Stimulated activated naive CD8-positive, alpha-beta T cell treated with anti-CD3 and anti-CD28 coated beads, Interleukin-15, amount 100 ng/mL, for 72 hours (primary cell): ENCODE results near the gene ENTREP3.
"Not testable (repeated sequence)": the region's sequence is repeated elsewhere in the genome, so short reads cannot be mapped to it uniquely, and the experiment has no call there.

Experiments used
- ATAC-seq: fragments of 150-1000 bp; cut with Tn5 transposase; 2 replicates; pipeline ENCODE4 v1.10.0; 2021; ENCODE audit warnings: mild to moderate bottlenecking, moderate library complexity
- DNase-seq, 2 donors: peaks; one replicate each; pipeline ENCODE4 v3.0.0; 2021 to 2022
- H3K27ac Mint-ChIP-seq, 2 donors: one replicate each; pipeline ENCODE4 v1.8.0; 2022; ENCODE audit warnings: mild to moderate bottlenecking in 2 of 2, mixed read lengths in 2 of 2, moderate library complexity in 2 of 2
- H3K27me3 Mint-ChIP-seq: one replicate; pipeline ENCODE4 v1.8.0; 2022; ENCODE audit warnings: mixed read lengths
- H3K4me1 Mint-ChIP-seq: one replicate; pipeline ENCODE4 v1.8.0; 2022; ENCODE audit warnings: mild to moderate bottlenecking, mixed read lengths
- H3K4me3 Mint-ChIP-seq, 2 donors: one replicate each; pipeline ENCODE4 v1.8.0; 2022; ENCODE audit warnings: mild to moderate bottlenecking in 2 of 2, mixed read lengths in 2 of 2, moderate library complexity in 1 of 2
- H3K9me3 Mint-ChIP-seq, 2 donors: one replicate each; pipeline ENCODE4 v1.8.0; 2022; ENCODE audit warnings: mixed read lengths in 2 of 2

ENTREP3 gene

DNA sequence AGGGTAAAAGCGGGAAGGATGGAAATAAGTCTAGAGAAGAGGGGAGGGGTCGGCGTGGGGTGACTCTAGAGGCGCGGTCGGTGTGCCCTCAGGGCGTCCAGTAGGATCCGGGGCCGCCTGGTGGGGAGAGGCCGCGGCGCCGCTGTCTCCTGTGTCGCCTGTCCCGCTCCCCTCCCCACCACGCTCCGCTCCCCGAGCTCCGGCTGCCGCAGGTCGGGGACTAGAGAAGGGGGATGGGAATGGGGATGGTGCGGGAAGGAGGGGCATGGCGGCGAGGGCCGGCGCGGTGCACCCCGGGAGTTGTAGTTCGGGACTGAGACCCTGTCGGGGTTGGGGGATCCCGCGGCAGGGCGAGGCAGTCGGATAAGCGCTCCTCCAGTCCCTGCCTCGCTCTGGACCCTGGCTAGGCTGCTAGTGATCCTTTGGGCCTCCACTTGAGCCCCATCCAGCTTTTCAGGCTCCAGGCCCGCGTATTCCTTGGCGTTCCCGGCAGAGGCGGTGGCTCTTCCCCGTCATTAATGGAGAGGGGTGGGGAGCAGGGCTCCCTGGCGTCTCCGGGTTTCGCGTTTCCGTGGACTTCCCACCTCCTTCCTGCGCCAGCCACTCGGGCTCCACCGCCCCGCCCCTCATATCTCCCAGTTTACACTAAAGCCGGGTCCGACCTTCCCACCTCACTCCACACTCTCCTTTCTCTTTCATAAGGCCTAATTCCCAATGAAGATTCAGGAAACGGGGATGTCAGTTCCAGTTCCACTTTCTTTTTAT, at the start of gene ENTREP3:
ENTREP3 (minus strand) TSS at position 241 of the 765 bp plus-strand sequence. CDS start 606 bp downstream, outside the sequence.
- Mint-ChIP-seq H3K27ac (peak within 1 kb of the TSS; percentile 79 to 88), H3K9me3 (no peaks in the 10 kb centered on the region), H3K4me1 (peaks cover 55% of the 10 kb centered on the region), H3K27me3 (no peaks in the 10 kb centered on the region), H3K4me3 (peak within 1 kb of the TSS; percentile 84 to 93)
- DNase-seq (peak; percentile 72 to 79), ATAC-seq (peak; percentile 75)

DNA sequence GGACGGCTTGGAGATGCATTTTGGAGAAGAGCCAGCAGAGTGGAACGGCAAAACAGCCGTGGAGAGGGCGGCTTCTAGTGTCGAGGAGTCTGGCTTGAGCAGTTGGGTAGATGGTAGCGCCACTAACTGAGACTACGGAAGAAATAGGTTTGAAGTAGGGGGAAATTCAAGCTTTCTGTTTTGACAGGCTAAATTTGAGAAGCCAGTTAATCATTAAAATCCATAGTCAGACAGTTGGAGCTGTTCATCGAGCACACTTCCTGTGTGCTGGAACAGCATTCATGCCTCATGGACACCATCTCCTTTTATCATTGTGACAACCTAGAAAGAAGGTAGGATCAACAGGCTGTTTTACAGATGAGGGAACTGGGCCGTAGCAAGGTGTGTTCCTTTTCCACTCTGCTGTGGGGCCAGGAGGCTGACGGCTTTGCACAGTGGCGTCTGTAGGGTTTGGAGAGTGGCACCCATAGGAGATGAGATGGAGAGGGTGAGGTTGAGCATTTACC, 49.3 kb upstream of the ENTREP3 start:
- DNase-seq = no peak
- H3K9me3 Mint-ChIP-seq = no peaks in the 10 kb centered on the region
- H3K27me3 Mint-ChIP-seq = no peaks in the 10 kb centered on the region
- no peak for ATAC-seq
- H3K4me3 Mint-ChIP-seq = no peak overlapping the region
- peaks cover 3% of the 10 kb centered on the region for H3K4me1 Mint-ChIP-seq
- no peak overlapping the region for H3K27ac Mint-ChIP-seq

DNA sequence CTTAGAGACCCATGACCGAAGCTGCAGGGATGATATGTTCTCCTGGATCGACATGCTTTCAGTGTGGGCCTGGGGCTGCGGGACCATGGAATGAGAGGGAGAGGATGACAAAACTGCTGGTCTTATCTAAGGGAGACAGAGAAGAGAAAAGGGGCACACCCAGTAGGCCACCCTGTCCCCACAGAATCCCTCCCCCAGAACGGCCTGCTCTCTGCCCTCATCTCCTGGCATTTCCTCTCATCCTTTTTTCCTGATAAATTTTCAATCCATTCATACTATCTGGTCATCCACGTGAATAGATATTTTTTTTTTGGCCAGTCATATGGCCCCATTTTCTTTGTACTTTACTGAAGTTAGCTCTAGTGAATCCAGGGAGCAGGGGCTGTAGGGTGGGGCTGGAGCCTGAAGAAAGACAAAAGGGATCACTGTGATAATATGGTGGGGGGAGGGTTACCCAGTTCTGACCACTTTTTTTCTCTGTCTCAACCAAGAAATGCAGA, 46.1 kb upstream of the ENTREP3 start, which contains the start of gene PKLR:
PKLR (minus strand) TSS at position 97 of the 500 bp plus-strand sequence; CDS start at position 54, 43 bp downstream.
- ATAC-seq (no peak), DNase-seq (no peak)
- H3K27me3 Mint-ChIP-seq = peaks cover 13% of the 10 kb centered on the region
- H3K4me1 Mint-ChIP-seq = no peaks in the 10 kb centered on the region
- H3K4me3 Mint-ChIP-seq = no peak within 1 kb of the TSS
- no peaks in the 10 kb centered on the region for H3K9me3 Mint-ChIP-seq
- no peak within 1 kb of the TSS for H3K27ac Mint-ChIP-seq

- DNase-seq (no peak), ATAC-seq (no peak)
- no peaks in the 10 kb centered on the region for H3K4me1 Mint-ChIP-seq
- H3K4me3 Mint-ChIP-seq = no peak overlapping the region
- H3K9me3 Mint-ChIP-seq = no peaks in the 10 kb centered on the region
- H3K27me3 Mint-ChIP-seq = peaks cover 20% of the 10 kb centered on the region
- no peak overlapping the region for H3K27ac Mint-ChIP-seq
Observed at GRCh38 chr1:155300553-155301329, 45.5 kb upstream of the ENTREP3 start.

- peaks cover 27% of the 10 kb centered on the region for H3K27me3 Mint-ChIP-seq
- DNase-seq = no peak
- no peak overlapping the region for H3K4me3 Mint-ChIP-seq
- no peak overlapping the region for H3K27ac Mint-ChIP-seq
- peaks cover 1% of the 10 kb centered on the region for H3K4me1 Mint-ChIP-seq
- H3K9me3 Mint-ChIP-seq = no peaks in the 10 kb centered on the region
- no peak for ATAC-seq
Observed at GRCh38 chr1:155300024-155300423, 44.7 kb upstream of the ENTREP3 start.

DNA sequence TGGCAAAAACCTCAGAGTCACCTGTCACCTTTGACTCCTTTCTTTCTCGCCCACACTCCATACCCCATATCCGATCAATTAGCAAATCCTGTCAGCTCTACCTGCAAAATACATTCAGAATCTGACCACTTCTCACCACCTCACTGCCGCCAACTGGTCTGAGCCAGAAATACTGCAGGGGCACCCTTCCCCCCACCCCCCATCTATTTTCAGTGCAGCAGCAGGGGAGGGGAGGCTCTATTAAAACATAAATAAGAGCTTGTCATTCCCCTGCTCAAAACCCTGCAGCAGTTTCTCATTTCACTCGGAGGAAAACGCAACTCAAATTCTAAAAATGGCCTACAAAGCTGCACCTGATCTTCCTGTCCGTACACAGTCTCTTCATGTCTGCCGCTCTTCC, 42.1 kb upstream of the ENTREP3 start:
- Mint-ChIP-seq H3K4me1 (peaks cover 8% of the 10 kb centered on the region), H3K27me3 (peaks cover 50% of the 10 kb centered on the region), H3K27ac (no peak overlapping the region), H3K4me3 (no peak overlapping the region), H3K9me3 (no peaks in the 10 kb centered on the region)
- ATAC-seq (no peak), DNase-seq (no peak)

DNA sequence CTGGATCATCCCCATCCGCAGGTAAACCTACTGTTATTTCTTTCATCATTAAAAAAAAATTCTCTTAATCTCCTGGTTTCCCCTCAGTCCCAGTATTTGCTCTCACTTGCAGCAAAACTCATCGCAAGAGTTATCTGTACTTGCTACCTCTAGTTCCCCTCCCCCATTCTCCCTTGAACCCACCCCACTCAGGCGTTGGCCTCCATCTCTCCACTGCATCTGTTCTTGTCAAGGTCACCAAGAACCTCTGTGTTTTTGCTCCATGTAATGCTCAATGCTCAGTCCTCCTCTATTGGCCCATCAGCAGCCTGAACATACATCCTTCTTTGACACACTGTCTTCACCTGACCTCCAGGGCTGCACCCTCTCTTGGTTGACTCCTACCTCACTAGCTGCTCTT, 41.4 kb upstream of the ENTREP3 start:
- DNase-seq (no peak), ATAC-seq (no peak)
- Mint-ChIP-seq H3K27ac (peak overlapping the region in 1 of 2 donors; percentile 2), H3K27me3 (peaks cover 55% of the 10 kb centered on the region), H3K9me3 (no peaks in the 10 kb centered on the region), H3K4me3 (no peak overlapping the region), H3K4me1 (peaks cover 8% of the 10 kb centered on the region)

- Mint-ChIP-seq H3K27ac (no peak overlapping the region), H3K4me1 (peaks cover 8% of the 10 kb centered on the region), H3K4me3 (peak overlapping the region in 1 of 2 donors; percentile 16), H3K9me3 (no peaks in the 10 kb centered on the region), H3K27me3 (peaks cover 59% of the 10 kb centered on the region)
- ATAC-seq = no peak
- no peak for DNase-seq
Observed at GRCh38 chr1:155295942-155296267, 40.6 kb upstream of the ENTREP3 start.

DNA sequence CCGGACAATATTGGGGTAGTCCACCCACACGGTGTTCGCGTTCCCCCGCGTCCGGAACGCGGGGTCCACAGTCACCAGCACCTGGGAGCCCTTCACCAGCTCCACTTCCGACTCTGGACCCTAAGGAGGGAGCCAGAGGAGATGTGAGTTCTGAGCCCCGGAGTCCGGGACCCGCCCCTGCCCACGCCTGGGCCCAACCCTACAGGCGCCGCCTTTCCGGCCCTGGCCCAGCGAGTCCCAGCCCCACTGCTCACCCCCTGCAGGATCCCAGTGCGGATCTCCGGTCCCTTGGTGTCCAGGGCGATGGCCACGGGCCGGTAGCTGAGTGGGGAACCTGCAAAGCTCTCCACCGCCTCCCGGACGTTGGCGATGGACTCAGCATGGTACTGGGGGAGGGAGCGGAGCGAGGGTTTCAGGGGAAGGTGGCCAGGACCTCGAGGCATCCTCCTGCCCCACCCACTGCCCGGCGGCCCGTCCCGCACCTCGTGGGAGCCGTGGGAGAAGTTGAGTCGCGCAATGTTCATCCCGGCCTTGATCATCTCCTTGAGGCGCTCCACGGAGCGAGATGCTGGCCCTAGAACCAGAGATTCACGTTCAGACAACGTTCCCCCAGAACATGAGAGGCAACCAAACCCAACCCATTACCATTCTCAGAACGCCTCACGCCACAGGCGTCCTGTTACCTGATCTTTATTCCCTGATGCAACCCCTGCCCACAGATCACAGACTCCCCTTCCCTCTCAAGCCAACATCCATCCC, 40.1 kb upstream of the ENTREP3 start:
- Mint-ChIP-seq H3K4me3 (peak overlapping the region in 1 of 2 donors; percentile 16), H3K9me3 (no peaks in the 10 kb centered on the region), H3K4me1 (peaks cover 8% of the 10 kb centered on the region), H3K27ac (no peak overlapping the region), H3K27me3 (peaks cover 61% of the 10 kb centered on the region)
- DNase-seq = no peak
- ATAC-seq = peak; percentile 43

GRCh38 chr1:155294520-155295182, 39.4 kb upstream of the ENTREP3 start:
- Mint-ChIP-seq H3K9me3 (no peaks in the 10 kb centered on the region), H3K27ac (peak overlapping the region in 1 of 2 donors; percentile 74), H3K27me3 (peaks cover 67% of the 10 kb centered on the region), H3K4me3 (peak overlapping the region in 1 of 2 donors; percentile 38), H3K4me1 (peaks cover 8% of the 10 kb centered on the region)
- ATAC-seq (peak; percentile 7), DNase-seq (no peak)

DNA sequence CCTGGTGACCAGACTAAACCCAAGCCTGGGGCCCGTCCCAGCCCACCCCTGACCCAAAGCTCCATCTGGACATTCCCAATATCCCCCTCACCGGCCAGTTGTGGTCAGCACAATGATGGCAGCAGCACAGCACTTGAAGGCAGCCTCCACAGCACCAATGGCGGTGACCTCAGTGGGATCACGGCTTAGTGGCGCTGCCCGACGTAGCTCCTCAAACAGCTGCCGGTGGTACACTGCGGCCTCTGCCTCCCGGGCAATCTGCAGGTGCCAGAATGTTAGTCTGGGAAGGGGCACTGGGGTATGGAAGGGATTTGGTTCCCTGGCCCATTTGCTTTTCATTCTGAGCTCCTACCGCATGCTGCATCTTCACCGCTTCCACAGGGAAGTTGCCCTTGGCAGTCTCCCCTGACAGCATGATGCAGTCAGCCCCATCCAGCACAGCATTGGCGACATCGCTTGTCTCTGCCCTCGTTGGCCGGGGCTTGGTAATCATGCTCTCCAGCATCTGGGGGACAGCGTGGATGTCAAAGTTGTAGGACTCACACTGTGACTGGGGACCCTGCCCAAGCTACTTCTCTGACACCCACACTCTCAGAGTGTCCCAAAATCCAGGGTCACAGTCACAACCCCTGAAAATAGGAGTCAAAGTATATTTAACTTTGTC, 37.9 kb upstream of the ENTREP3 start:
- no peaks in the 10 kb centered on the region for H3K9me3 Mint-ChIP-seq
- ATAC-seq = no peak
- no peak for DNase-seq
- no peak overlapping the region for H3K4me3 Mint-ChIP-seq
- no peak overlapping the region for H3K27ac Mint-ChIP-seq
- peaks cover 8% of the 10 kb centered on the region for H3K4me1 Mint-ChIP-seq
- peaks cover 67% of the 10 kb centered on the region for H3K27me3 Mint-ChIP-seq

DNA sequence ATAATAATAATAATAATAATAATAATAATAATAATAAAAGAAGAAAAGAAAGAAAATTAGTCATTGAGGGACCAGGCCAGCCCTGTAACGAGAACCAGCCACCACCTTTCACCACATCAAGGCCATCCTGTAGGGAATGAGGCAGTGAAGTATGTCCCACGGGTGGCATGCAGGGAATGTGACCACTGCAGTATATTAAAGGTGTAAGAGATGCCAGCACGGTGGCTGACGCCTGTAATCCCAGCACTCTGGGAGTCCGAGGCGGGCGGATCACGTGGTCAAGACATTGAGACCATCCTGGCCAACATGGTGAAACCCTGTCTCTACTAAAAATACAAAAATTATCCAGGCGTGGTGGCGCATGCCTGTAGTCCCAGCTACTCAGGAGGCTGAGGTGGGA, 35.7 kb upstream of the ENTREP3 start:
- not testable (repeated sequence) for H3K9me3 Mint-ChIP-seq, ATAC-seq, H3K4me3 Mint-ChIP-seq, H3K27ac Mint-ChIP-seq, DNase-seq, H3K4me1 Mint-ChIP-seq
- H3K27me3 Mint-ChIP-seq = peaks cover 49% of the 10 kb centered on the region

- Mint-ChIP-seq H3K9me3 (no peaks in the 10 kb centered on the region), H3K4me1 (no peaks in the 10 kb centered on the region), H3K27me3 (peaks cover 20% of the 10 kb centered on the region), H3K27ac (no peak overlapping the region), H3K4me3 (no peak overlapping the region)
- DNase-seq (no peak), ATAC-seq (peak; percentile 33)
Observed at GRCh38 chr1:155287987-155288543, 32.8 kb upstream of the ENTREP3 start.

GRCh38 chr1:155286544-155286943, 31.3 kb upstream of the ENTREP3 start:
- Mint-ChIP-seq H3K27ac (no peak overlapping the region), H3K4me1 (no peaks in the 10 kb centered on the region), H3K27me3 (peaks cover 11% of the 10 kb centered on the region), H3K9me3 (no peaks in the 10 kb centered on the region), H3K4me3 (no peak overlapping the region)
- no peak for DNase-seq
- ATAC-seq = no peak
